DOHH2 (cell line): ENCODE results near the gene GFPT1.

Source experiments
- H3F3A ChIP-seq: fragments of 200-600 bp; sonication (generic), shearing (Covaris generic); 2 replicates; pipeline ENCODE4 v1.6.0; 2016; ENCODE audit warnings: antibody characterized with exemption, mild to moderate bottlenecking; ENCODE audit not compliant: control insufficient read depth, insufficient read depth
- H3K27ac ChIP-seq: fragments of 200-600 bp; sonication (generic); 2 replicates; pipeline ENCODE4 v1.5.1; 2014; ENCODE audit warnings: low read depth, mild to moderate bottlenecking, low read length, moderate library complexity
- H3K27me3 ChIP-seq: fragments of 200-600 bp; sonication (generic); 2 replicates; pipeline ENCODE4 v1.6.1; 2014; ENCODE audit warnings: mild to moderate bottlenecking, low read length, mixed read lengths; ENCODE audit not compliant: control insufficient read depth
- H3K36me3 ChIP-seq: fragments of 200-600 bp; sonication (generic); 2 replicates; pipeline ENCODE4 v1.6.1; 2014; ENCODE audit warnings: mild to moderate bottlenecking, low read length, moderate library complexity, mixed read lengths; ENCODE audit not compliant: control insufficient read depth
- H3K4me1 ChIP-seq: fragments of 200-600 bp; sonication (generic); 2 replicates; pipeline ENCODE4 v1.6.1; 2014; ENCODE audit warnings: mild to moderate bottlenecking, low read length, mixed read lengths; ENCODE audit not compliant: control insufficient read depth
- H3K4me2 ChIP-seq: fragments of 200-600 bp; sonication (generic); 2 replicates; pipeline ENCODE4 v1.6.0; 2014; ENCODE audit warnings: mild to moderate bottlenecking, low read length, moderate library complexity
- H3K4me3 ChIP-seq: fragments of 200-600 bp; sonication (generic); 2 replicates; pipeline ENCODE4 v1.5.1; 2014; ENCODE audit warnings: mild to moderate bottlenecking, low read length, mixed read lengths
- H3K79me2 ChIP-seq: fragments of 200-600 bp; sonication (generic); 2 replicates; pipeline ENCODE4 v1.6.1; 2014; ENCODE audit warnings: mild to moderate bottlenecking, low read length, mixed read lengths; ENCODE audit not compliant: control insufficient read depth
- H3K9me2 ChIP-seq: fragments of 200-600 bp; sonication (generic); replicated peaks from 2 replicates; pipeline ENCODE4 v1.6.1; 2014; ENCODE audit warnings: mild to moderate bottlenecking, low read length, mixed read lengths; ENCODE audit not compliant: control insufficient read depth
- H3K9me3 ChIP-seq: fragments of 200-600 bp; sonication (generic); 2 replicates; pipeline ENCODE4 v1.6.1; 2014; ENCODE audit warnings: antibody characterized with exemption, low read length, mixed read lengths; ENCODE audit not compliant: control insufficient read depth, insufficient read depth
- H4K20me1 ChIP-seq: fragments of 200-600 bp; sonication (generic); 2 replicates; pipeline ENCODE4 v1.6.0; 2014; ENCODE audit warnings: low read depth, mild to moderate bottlenecking, antibody characterized with exemption, low read length, moderate library complexity; ENCODE audit not compliant: control insufficient read depth, insufficient read depth
- CTCF ChIP-seq: fragments of 200-600 bp; sonication (generic); IDR thresholded peaks from one replicate; pipeline ENCODE4 v1.5.1; 2014; ENCODE audit warnings: antibody characterized with exemption, mild to moderate bottlenecking, low read depth, low read length; ENCODE audit not compliant: poor library complexity, severe bottlenecking
- EZH2phosphoT487 ChIP-seq: fragments of 200-600 bp; sonication (generic); IDR thresholded peaks from 2 replicates; pipeline ENCODE4 v1.6.1; 2017; ENCODE audit warnings: borderline replicate concordance, mild to moderate bottlenecking, antibody characterized with exemption, low read length, moderate library complexity, mixed read lengths

Gene GFPT1

GRCh38 chr2:69335311-69335710 lies 51.7 kb downstream of the GFPT1 start:
- Histone ChIP-seq H3K9me3 (no peaks in the 10 kb centered on the region), H3K4me2 (no peak overlapping the region), H3K4me3 (no peak overlapping the region), H3F3A (0 out of 2 replicates have a peak, but pooled peaks cover 4% of the 10 kb centered on the region), H3K27me3 (no peaks in the 10 kb centered on the region), H3K27ac (no peak overlapping the region), H4K20me1 (no peaks in the 10 kb centered on the region), H3K36me3 (peaks cover 45% of the 10 kb centered on the region), H3K4me1 (no peaks in the 10 kb centered on the region), H3K9me2 (no peaks in the 10 kb centered on the region), H3K79me2 (no peaks in the 10 kb centered on the region)
- TF ChIP-seq EZH2phosphoT487, result no peak
- no peak for TF ChIP-seq CTCF

- no peak overlapping the region for H3K4me3 ChIP-seq
- H4K20me1 ChIP-seq, result no peaks in the 10 kb centered on the region
- no peak overlapping the region for H3K27ac ChIP-seq
- H3K4me1 ChIP-seq, result no peaks in the 10 kb centered on the region
- H3K27me3 ChIP-seq, result no peaks in the 10 kb centered on the region
- H3F3A ChIP-seq, result 0 out of 2 replicates have a peak, but pooled peaks cover 4% of the 10 kb centered on the region
- no peak overlapping the region for H3K4me2 ChIP-seq
- no peak for TF ChIP-seq EZH2phosphoT487
- TF ChIP-seq CTCF, result no peak
- H3K9me2 ChIP-seq, result no peaks in the 10 kb centered on the region
- no peaks in the 10 kb centered on the region for H3K79me2 ChIP-seq
- H3K9me3 ChIP-seq, result no peaks in the 10 kb centered on the region
- H3K36me3 ChIP-seq, result peaks cover 47% of the 10 kb centered on the region
Measured at GRCh38 chr2:69333352-69333751, 53.7 kb downstream of the GFPT1 start.

GRCh38 chr2:69330781-69331180 lies 56.2 kb downstream of the GFPT1 start:
- H3K36me3 ChIP-seq, result peaks cover 51% of the 10 kb centered on the region
- no peaks in the 10 kb centered on the region for H4K20me1 ChIP-seq
- H3K79me2 ChIP-seq, result no peaks in the 10 kb centered on the region
- no peak overlapping the region for H3K4me3 ChIP-seq
- H3K9me2 ChIP-seq, result no peaks in the 10 kb centered on the region
- no peak overlapping the region for H3K4me2 ChIP-seq
- TF ChIP-seq EZH2phosphoT487 (no peak), CTCF (no peak)
- H3K4me1 ChIP-seq, result no peaks in the 10 kb centered on the region
- H3K27me3 ChIP-seq, result no peaks in the 10 kb centered on the region
- H3K9me3 ChIP-seq, result no peaks in the 10 kb centered on the region
- H3K27ac ChIP-seq, result no peak overlapping the region
- H3F3A ChIP-seq, result 0 out of 2 replicates have a peak, but pooled peaks cover 4% of the 10 kb centered on the region

- H3K9me3 ChIP-seq, result no peaks in the 10 kb centered on the region
- TF ChIP-seq EZH2phosphoT487 (no peak), CTCF (no peak)
- no peak overlapping the region for H3K4me3 ChIP-seq
- H3K79me2 ChIP-seq, result no peaks in the 10 kb centered on the region
- H3K4me2 ChIP-seq, result no peak overlapping the region
- H3K27ac ChIP-seq, result no peak overlapping the region
- H4K20me1 ChIP-seq, result no peaks in the 10 kb centered on the region
- H3K4me1 ChIP-seq, result no peaks in the 10 kb centered on the region
- no peaks in the 10 kb centered on the region for H3K9me2 ChIP-seq
- H3K27me3 ChIP-seq, result no peaks in the 10 kb centered on the region
- peaks cover 25% of the 10 kb centered on the region for H3K36me3 ChIP-seq
- H3F3A ChIP-seq, result no peaks in the 10 kb centered on the region
Measured at GRCh38 chr2:69322631-69323030, 64.4 kb downstream of the GFPT1 start.
